Sigmoid colon (tissue), 4 donors: ENCODE results near the gene MMP25.

ENCODE experiments used
- CTCF ChIP-seq, 4 experiments: fragments of 450-650 bp in 3 of 4; fragments of 200-600 bp in 1 of 4; IDR thresholded peaks; one replicate each; pipeline ENCODE4 v1.5.1; 2016 to 2019; ENCODE audit warnings: antibody characterized with exemption in 4 of 4, mild to moderate bottlenecking in 3 of 4, moderate library complexity in 2 of 4
- POLR2A ChIP-seq, 2 donors: fragments of 450-650 bp; IDR thresholded peaks; one replicate each; pipeline ENCODE4 v1.6.1; 2016; ENCODE audit warnings: antibody characterized with exemption in 2 of 2, mild to moderate bottlenecking in 2 of 2, moderate library complexity in 2 of 2
- POLR2AphosphoS5 ChIP-seq, 4 donors: sonication (generic); formaldehyde crosslinking; IDR thresholded peaks; one replicate each; pipeline ENCODE4 v1.6.1; 2017; ENCODE audit warnings: antibody characterized with exemption in 4 of 4

DNA sequence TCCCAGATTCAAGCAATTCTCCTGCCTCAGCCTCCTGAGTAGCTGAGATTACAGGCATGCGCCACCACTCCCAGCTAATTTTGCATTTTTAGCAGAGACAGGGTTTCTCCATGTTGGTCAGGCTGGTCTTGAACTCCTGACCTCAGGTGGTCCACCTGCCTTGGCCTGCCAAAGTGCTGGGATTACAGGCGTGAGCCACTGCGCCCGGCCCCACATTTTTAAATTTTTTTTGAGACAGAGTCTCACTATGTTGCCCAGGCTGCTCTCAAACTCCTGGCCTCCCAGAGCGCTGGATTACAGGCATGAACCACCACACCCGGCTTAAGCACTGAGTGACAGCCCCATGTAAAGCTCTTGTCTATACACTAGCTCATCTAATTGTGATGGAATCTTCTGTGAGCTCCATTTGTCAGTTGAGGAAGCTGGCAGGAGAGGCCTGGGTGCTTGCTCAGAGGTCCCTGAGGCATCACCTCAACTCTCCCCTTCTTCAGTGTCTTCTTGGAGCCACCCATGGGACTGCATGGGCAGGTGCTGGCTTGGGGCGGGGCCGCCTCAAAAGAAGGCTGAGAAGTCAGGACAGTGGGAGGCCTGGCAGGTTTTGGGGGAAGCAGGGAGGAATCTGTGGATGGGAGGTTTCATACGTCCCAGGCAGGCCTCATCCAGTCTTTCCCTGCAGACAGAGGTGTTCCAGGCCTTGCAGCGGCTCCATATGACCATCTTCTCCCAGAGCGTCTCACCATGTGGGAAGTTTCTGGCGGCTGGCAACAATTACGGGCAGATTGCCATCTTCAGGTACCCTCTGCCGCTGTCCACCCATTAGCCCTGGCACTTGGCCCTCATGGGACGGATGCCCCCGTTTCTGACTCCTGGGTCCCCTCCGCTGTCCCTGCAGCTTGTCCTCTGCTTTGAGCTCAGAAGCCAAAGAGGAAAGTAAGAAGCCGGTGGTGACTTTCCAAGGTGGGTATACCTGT lies 21.0 kb upstream of the MMP25 start:
- no peak for TF ChIP-seq POLR2A (IDR thresholded peaks at IDR 0.05)
- no peak for TF ChIP-seq CTCF (IDR thresholded peaks at IDR 0.05)
- TF ChIP-seq POLR2AphosphoS5 (IDR thresholded peaks at IDR 0.05): no peak
